DMS153 treated with DMSO at 0.1 percent for 48 hours (cell line): ENCODE results near the gene TEX13B.

Experiments used
- DNase-seq: peaks from one replicate; lab custom pipeline; 2025; ENCODE audit not compliant: unreplicated experiment; lab: John Stamatoyannopoulos, UW

TEX13B gene

GRCh38 chrX:107940095-107940494 lies 42.1 kb downstream of the TEX13B start:
- no peak for DNase-seq

- DNase-seq, result no peak
Measured at GRCh38 chrX:107936434-107936730, 45.8 kb downstream of the TEX13B start.

- DNase-seq, result no peak
Measured at GRCh38 chrX:107935664-107936433, 46.3 kb downstream of the TEX13B start.

- DNase-seq, result no peak
Measured at GRCh38 chrX:107935200-107935599, 47.0 kb downstream of the TEX13B start.

GRCh38 chrX:107934262-107934661 lies 47.9 kb downstream of the TEX13B start:
- DNase-seq, result no peak
